ENCODE measurements around the gene ADAMTS6.

DNA sequence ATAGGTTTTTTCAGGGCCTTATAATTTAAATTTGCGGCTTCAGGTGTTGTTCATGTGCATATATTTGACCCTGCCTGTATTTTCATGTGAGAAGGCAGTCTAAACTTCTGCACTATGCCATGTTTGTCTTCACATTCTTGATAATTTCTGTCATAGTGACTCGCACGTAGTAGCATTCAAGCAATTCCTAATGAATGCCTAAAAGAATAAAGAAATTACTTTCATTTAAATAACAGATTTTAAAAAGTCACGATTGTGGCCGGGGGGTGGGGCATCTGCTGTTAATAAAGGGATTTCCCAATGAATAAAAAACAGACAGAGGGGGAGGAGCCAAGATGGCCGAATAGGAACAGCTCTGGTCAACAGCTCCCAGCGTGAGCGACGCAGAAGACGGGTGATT, 318.0 kb downstream of the ADAMTS6 start:
- TF ChIP-seq POLR2A (IDR thresholded peaks at IDR 0.05), result no peak
- TF ChIP-seq, protein P1, sequence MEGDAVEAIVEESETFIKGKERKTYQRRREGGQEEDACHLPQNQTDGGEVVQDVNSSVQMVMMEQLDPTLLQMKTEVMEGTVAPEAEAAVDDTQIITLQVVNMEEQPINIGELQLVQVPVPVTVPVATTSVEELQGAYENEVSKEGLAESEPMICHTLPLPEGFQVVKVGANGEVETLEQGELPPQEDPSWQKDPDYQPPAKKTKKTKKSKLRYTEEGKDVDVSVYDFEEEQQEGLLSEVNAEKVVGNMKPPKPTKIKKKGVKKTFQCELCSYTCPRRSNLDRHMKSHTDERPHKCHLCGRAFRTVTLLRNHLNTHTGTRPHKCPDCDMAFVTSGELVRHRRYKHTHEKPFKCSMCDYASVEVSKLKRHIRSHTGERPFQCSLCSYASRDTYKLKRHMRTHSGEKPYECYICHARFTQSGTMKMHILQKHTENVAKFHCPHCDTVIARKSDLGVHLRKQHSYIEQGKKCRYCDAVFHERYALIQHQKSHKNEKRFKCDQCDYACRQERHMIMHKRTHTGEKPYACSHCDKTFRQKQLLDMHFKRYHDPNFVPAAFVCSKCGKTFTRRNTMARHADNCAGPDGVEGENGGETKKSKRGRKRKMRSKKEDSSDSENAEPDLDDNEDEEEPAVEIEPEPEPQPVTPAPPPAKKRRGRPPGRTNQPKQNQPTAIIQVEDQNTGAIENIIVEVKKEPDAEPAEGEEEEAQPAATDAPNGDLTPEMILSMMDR (IDR thresholded peaks at IDR 0.05), result no peak

Data from uterus (tissue), 2 donors.